HepG2 (cell line): ENCODE data around the gene PDZRN4. TPM values are rescaled to one million over a fixed set of nuclear protein-coding genes. Genes with fewer than 3 reads are reported as not detected.

Experiments used
- ATAC-seq: fragments of 200-7000 bp; cut with Tn5 transposase; 3 replicates; pipeline ENCODE4 v1.9.1; 2020; ENCODE audit warnings: mild to moderate bottlenecking, moderate library complexity
- BruUV-seq: library from RNA; stranded (reverse); fragments of 400-500 nt; replicated peaks from 2 replicates; lab custom pipeline; 2021; lab: Mats Ljungman, UMichigan
- CTCF ChIA-PET: fragments of 300-600 bp; formaldehyde crosslinking; extraction: SDS; loops from one replicate; lab custom pipeline; 2021; ENCODE audit warnings: low total read pairs, inconsistent platforms, low intra/inter-chr PET ratio; lab: Yijun Ruan, JAX
- POLR2A ChIA-PET: fragments of 350-600 bp; sonication (Branson Sonifier 250); formaldehyde crosslinking; loops from one replicate; lab custom pipeline; 2020; ENCODE audit warnings: antibody characterized with exemption, inconsistent platforms; lab: Yijun Ruan, JAX
- DNase-seq: peaks from one replicate; pipeline ENCODE4 v3.0.0-alpha.2; 2015; ENCODE audit warnings: low spot score
- FAIRE-seq: peaks from 3 replicates; lab custom pipeline; 2011; peaks lifted over from hg19 to GRCh38; lab: Jason Lieb, UNC
- H2AFZ ChIP-seq: one replicate; pipeline ENCODE4 v1.6.1; 2011; ENCODE audit warnings: low read length, inconsistent platforms
- H3K27ac ChIP-seq: fragments of 300-600 bp; 3 replicates; pipeline ENCODE4 v1.8.0; 2011; ENCODE audit warnings: mixed run types, mild to moderate bottlenecking, mixed read lengths, low read length, inconsistent platforms; ENCODE audit not compliant: insufficient read depth; ENCODE audit errors: extremely low read length
- H3K27me3 ChIP-seq, 2 experiments: fragments of 200-600 bp in 1 of 2; 2 replicates in 1 of 2; 3 replicates in 1 of 2; pipeline versions ENCODE4 v1.6.0 to v1.8.0; 2011; ENCODE audit warnings: low read length in 2 of 2, mild to moderate bottlenecking in 2 of 2, moderate library complexity in 2 of 2, inconsistent platforms in 1 of 2; ENCODE audit not compliant: insufficient read depth in 2 of 2, control insufficient read depth in 1 of 2
- H3K36me3 ChIP-seq, 2 experiments: fragments of 200-600 bp in 1 of 2; replicated peaks in 1 of 2; 2 replicates in 1 of 2; 3 replicates in 1 of 2; pipeline versions ENCODE4 v1.5.1 to v1.8.0; 2011; ENCODE audit warnings: low read length in 2 of 2, inconsistent platforms in 1 of 2; ENCODE audit not compliant: insufficient read depth in 2 of 2, control insufficient read depth in 1 of 2
- H3K4me1 ChIP-seq: 2 replicates; pipeline ENCODE4 v1.5.1; 2012; ENCODE audit warnings: low read length, inconsistent platforms; ENCODE audit not compliant: insufficient read depth
- H3K4me2 ChIP-seq: 2 replicates; pipeline ENCODE4 v1.6.0; 2011; ENCODE audit warnings: low read depth, low read length, inconsistent platforms
- H3K4me3 ChIP-seq, 3 experiments: fragments of 200-600 bp in 1 of 3; sonication (generic), shearing (Covaris generic) in 1 of 3; replicated peaks in 1 of 3; 2 replicates each; pipeline ENCODE4 v1.5.1; 2011 to 2016; ENCODE audit warnings: low read length in 3 of 3, inconsistent platforms in 2 of 3, low read depth in 2 of 3, mild to moderate bottlenecking in 2 of 3, control low read depth in 1 of 3, mixed read lengths in 1 of 3; ENCODE audit not compliant: insufficient read depth in 1 of 3
- H3K79me2 ChIP-seq: one replicate; pipeline ENCODE4 v1.6.1; 2011; ENCODE audit warnings: low read length, inconsistent platforms; ENCODE audit not compliant: insufficient read depth
- H3K9ac ChIP-seq: 2 replicates; pipeline ENCODE4 v1.6.0; 2011; ENCODE audit warnings: mild to moderate bottlenecking, low read depth, low read length, inconsistent platforms; ENCODE audit not compliant: insufficient read depth
- H3K9me3 ChIP-seq: 2 replicates; pipeline ENCODE4 v1.5.1; 2012; ENCODE audit warnings: mild to moderate bottlenecking, low read length
- H4K20me1 ChIP-seq: 2 replicates; pipeline ENCODE4 v1.6.0; 2011; ENCODE audit warnings: inconsistent platforms, mild to moderate bottlenecking, low read length, moderate library complexity; ENCODE audit not compliant: insufficient read depth
- ATM ChIP-seq: fragments of 450-650 bp; IDR thresholded peaks from 2 replicates; pipeline ENCODE4 v1.7.1; 2017; ENCODE audit warnings: mild to moderate bottlenecking, borderline replicate concordance
- SATB2 ChIP-seq: sonication (generic); formaldehyde crosslinking; IDR thresholded peaks from 2 replicates; pipeline ENCODE4 v1.5.0; 2020; ENCODE audit warnings: missing genetic modification reagents
- ZFP36L2 ChIP-seq: sonication (generic); formaldehyde crosslinking; IDR thresholded peaks from 2 replicates; pipeline ENCODE4 v1.4.0; 2020; ENCODE audit warnings: missing genetic modification reagents
- ZNF296 ChIP-seq: sonication (generic); formaldehyde crosslinking; conservative IDR thresholded peaks from 2 replicates; pipeline ENCODE4 v1.5.0; 2020; ENCODE audit warnings: mild to moderate bottlenecking, missing genetic modification reagents
- ZNF354B ChIP-seq: sonication (generic); formaldehyde crosslinking; IDR thresholded peaks from 2 replicates; pipeline ENCODE4 v1.8.0; 2022; ENCODE audit warnings: mild to moderate bottlenecking, missing genetic modification reagents
- WGBS: methylation state at CpG from one replicate; pipeline ENCODE4 v1.1.6; 2017; ENCODE audit warnings: low lambda C conversion rate; 5-methylcytosine and 5-hydroxymethylcytosine counted together
- in situ Hi-C: cut with HindIII; loops from 2 replicates; pipeline ENCODE4 v1.10.0; 2017; ENCODE audit warnings: low pct_unique_long_range_greater_than_20kb; ENCODE audit not compliant: extremely low pct_ligation_motif_present
- intact Hi-C: fragments of 100-400 bp; cut with micrococcal nuclease; formaldehyde crosslinking; loops from one replicate; pipeline ENCODE4 v1.10.0; 2022; ENCODE audit not compliant: unreplicated experiment
- polyA plus RNA-seq, 8 experiments: library from polyadenylated mRNA; depleted of rRNA in 3 of 8; stranded (reverse) in 7 of 8; unstranded in 1 of 8; fragments of >200 nt; fragmentation: Illumina TruSeq in 4 of 8; extraction: Trizol in 4 of 8; gene quantifications; 2 replicates each; pipeline versions ENCODE4 v1.2.1 to v1.2.3, GENCODE V29; 2011 to 2016; ENCODE audit warnings: low read depth in 4 of 8, missing spikeins in 1 of 8, mixed read lengths in 1 of 8; ENCODE audit not compliant: insufficient read depth in 1 of 8
- total RNA-seq, 5 experiments: library from RNA; depleted of rRNA; stranded (reverse); fragments of >200 nt; fragmentation: Illumina TruSeq; extraction: Trizol; gene quantifications; 2 replicates each; pipeline ENCODE4 v1.2.3, GENCODE V29; 2016; ENCODE audit warnings: low read depth in 1 of 5
- TF ChIP-seq, protein P1 (sequence below): sonication (generic); formaldehyde crosslinking; IDR thresholded peaks from 2 replicates; pipeline ENCODE4 v1.4.0; 2020; ENCODE audit warnings: missing genetic modification reagents
- TF ChIP-seq, protein P2 (sequence below): sonication (generic); formaldehyde crosslinking; IDR thresholded peaks from 2 replicates; pipeline ENCODE4 v1.4.0; 2020; ENCODE audit warnings: missing genetic modification reagents

PDZRN4 gene
- total and polyA plus RNA-seq, 2 of the 13 experiments (the other 11 are each of a cell fraction or from before 2014, with no cell fraction given): not detected

DNA sequence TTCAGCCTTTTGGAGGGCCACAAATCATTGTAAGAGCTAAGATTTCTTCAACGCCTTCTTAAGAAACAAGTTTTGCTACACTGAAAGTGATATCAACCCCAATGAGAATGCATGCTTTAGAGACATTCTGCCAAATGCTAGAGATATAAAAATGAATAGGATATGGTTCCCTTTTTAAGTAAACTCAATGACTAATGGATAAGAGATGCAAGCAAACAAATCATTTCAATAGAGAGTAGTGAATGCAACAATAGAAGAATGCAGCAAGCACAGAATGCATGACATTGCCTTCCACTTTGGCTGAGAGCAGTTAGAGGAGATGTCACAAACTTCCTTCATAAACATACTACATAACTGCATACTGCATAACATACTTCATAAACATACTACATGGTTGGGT, 116.4 kb downstream of the PDZRN4 start (continued):
- TF ChIP-seq, protein P1, sequence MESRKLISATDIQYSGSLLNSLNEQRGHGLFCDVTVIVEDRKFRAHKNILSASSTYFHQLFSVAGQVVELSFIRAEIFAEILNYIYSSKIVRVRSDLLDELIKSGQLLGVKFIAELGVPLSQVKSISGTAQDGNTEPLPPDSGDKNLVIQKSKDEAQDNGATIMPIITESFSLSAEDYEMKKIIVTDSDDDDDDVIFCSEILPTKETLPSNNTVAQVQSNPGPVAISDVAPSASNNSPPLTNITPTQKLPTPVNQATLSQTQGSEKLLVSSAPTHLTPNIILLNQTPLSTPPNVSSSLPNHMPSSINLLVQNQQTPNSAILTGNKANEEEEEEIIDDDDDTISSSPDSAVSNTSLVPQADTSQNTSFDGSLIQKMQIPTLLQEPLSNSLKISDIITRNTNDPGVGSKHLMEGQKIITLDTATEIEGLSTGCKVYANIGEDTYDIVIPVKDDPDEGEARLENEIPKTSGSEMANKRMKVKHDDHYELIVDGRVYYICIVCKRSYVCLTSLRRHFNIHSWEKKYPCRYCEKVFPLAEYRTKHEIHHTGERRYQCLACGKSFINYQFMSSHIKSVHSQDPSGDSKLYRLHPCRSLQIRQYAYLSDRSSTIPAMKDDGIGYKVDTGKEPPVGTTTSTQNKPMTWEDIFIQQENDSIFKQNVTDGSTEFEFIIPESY (CRISPR knock-in tag): no peak
- no peak for TF ChIP-seq ZNF296 (CRISPR knock-in tag)
- TF ChIP-seq ATM: no peak
- TF ChIP-seq, protein P2, sequence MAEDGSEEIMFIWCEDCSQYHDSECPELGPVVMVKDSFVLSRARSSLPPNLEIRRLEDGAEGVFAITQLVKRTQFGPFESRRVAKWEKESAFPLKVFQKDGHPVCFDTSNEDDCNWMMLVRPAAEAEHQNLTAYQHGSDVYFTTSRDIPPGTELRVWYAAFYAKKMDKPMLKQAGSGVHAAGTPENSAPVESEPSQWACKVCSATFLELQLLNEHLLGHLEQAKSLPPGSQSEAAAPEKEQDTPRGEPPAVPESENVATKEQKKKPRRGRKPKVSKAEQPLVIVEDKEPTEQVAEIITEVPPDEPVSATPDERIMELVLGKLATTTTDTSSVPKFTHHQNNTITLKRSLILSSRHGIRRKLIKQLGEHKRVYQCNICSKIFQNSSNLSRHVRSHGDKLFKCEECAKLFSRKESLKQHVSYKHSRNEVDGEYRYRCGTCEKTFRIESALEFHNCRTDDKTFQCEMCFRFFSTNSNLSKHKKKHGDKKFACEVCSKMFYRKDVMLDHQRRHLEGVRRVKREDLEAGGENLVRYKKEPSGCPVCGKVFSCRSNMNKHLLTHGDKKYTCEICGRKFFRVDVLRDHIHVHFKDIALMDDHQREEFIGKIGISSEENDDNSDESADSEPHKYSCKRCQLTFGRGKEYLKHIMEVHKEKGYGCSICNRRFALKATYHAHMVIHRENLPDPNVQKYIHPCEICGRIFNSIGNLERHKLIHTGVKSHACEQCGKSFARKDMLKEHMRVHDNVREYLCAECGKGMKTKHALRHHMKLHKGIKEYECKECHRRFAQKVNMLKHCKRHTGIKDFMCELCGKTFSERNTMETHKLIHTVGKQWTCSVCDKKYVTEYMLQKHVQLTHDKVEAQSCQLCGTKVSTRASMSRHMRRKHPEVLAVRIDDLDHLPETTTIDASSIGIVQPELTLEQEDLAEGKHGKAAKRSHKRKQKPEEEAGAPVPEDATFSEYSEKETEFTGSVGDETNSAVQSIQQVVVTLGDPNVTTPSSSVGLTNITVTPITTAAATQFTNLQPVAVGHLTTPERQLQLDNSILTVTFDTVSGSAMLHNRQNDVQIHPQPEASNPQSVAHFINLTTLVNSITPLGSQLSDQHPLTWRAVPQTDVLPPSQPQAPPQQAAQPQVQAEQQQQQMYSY: no peak

DNA sequence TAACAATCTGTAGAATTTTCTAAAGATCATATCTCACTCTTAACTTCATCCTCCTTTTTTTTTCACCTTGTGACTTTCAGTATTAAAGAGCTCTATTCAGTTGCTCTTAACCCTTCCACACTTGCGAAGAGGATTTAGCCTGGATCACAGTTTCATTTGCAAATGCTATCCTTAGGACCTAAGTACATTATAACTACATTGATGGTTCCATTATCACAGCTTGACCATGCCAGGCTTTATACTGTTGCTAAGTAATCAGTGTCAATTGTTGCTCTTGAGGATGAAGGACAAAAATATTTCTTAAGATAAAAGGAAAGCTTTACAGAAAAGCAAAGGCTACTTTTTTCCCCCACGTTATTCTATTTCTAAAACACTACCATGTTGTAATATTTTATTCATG, 122.2 kb downstream of the PDZRN4 start:
- H3K4me2 ChIP-seq: no peak overlapping the region
- no peak overlapping the region for H3K9ac ChIP-seq
- H3K9me3 ChIP-seq: no peaks in the 10 kb centered on the region
- DNase-seq: no peak
- H3K4me3 ChIP-seq: no peak overlapping the region
- no peaks in the 10 kb centered on the region for H3K36me3 ChIP-seq
- intact Hi-C loops (no loop called here), in situ Hi-C loops (no loop called here)
- ATAC-seq: no peak
- H3K27me3 ChIP-seq: no peaks in the 10 kb centered on the region
- POLR2A ChIA-PET: no interaction called here
- FAIRE-seq: no peak
- no peak overlapping the region for H3K27ac ChIP-seq
- no peaks in the 10 kb centered on the region for H4K20me1 ChIP-seq
- no peak for TF ChIP-seq ZNF354B (CRISPR knock-in tag)
- no peak for TF ChIP-seq SATB2 (CRISPR knock-in tag)
- TF ChIP-seq ZFP36L2 (CRISPR knock-in tag): no peak
- BruUV-seq: no TSS peak
- no peaks in the 10 kb centered on the region for H3K79me2 ChIP-seq
- H2AFZ ChIP-seq: no peak overlapping the region
- whole genome bisulfite sequencing: 2% methylated on average over 2 of the region's 2 CpGs
- CTCF ChIA-PET: no interaction called here
- H3K4me1 ChIP-seq: no peaks in the 10 kb centered on the region
